Mesodermal cell (in vitro differentiated cells): ENCODE data around the gene DARS1.
"Not testable (repeated sequence)": the region's sequence is repeated elsewhere in the genome, so short reads cannot be mapped to it uniquely, and the experiment has no call there.

Experiments
- H3K27ac ChIP-seq: 2 replicates; pipeline ENCODE4 v1.7.0; 2013; ENCODE audit warnings: mild to moderate bottlenecking, low read depth, low read length, moderate library complexity; ENCODE audit not compliant: severe bottlenecking
- H3K36me3 ChIP-seq: 2 replicates; pipeline ENCODE4 v1.7.1; 2013; ENCODE audit warnings: mild to moderate bottlenecking, low read length, moderate library complexity; ENCODE audit not compliant: control insufficient read depth, insufficient read depth
- H3K4me1 ChIP-seq: one replicate; pipeline ENCODE4 v1.7.1; 2013; ENCODE audit warnings: mild to moderate bottlenecking, low read length; ENCODE audit not compliant: insufficient read depth, control insufficient read depth, poor library complexity, severe bottlenecking
- H3K4me3 ChIP-seq: 2 replicates; pipeline ENCODE4 v1.7.0; 2013; ENCODE audit warnings: low read length, control low read depth, mild to moderate bottlenecking; ENCODE audit not compliant: insufficient read depth, poor library complexity, severe bottlenecking; ENCODE audit errors: extremely low read depth
- H3K9me3 ChIP-seq: 2 replicates; pipeline ENCODE4 v1.7.1; 2013; ENCODE audit warnings: mild to moderate bottlenecking, low read length, moderate library complexity; ENCODE audit not compliant: control insufficient read depth
- whole genome bisulfite sequencing, 2 experiments: methylation state at CpG; one replicate each; pipeline ENCODE4 v1.1.5; 2013; ENCODE audit warnings: missing lambda C conversion rate in 2 of 2; ENCODE audit not compliant: insufficient coverage in 2 of 2; 5-methylcytosine and 5-hydroxymethylcytosine counted together

DARS1 gene

DNA sequence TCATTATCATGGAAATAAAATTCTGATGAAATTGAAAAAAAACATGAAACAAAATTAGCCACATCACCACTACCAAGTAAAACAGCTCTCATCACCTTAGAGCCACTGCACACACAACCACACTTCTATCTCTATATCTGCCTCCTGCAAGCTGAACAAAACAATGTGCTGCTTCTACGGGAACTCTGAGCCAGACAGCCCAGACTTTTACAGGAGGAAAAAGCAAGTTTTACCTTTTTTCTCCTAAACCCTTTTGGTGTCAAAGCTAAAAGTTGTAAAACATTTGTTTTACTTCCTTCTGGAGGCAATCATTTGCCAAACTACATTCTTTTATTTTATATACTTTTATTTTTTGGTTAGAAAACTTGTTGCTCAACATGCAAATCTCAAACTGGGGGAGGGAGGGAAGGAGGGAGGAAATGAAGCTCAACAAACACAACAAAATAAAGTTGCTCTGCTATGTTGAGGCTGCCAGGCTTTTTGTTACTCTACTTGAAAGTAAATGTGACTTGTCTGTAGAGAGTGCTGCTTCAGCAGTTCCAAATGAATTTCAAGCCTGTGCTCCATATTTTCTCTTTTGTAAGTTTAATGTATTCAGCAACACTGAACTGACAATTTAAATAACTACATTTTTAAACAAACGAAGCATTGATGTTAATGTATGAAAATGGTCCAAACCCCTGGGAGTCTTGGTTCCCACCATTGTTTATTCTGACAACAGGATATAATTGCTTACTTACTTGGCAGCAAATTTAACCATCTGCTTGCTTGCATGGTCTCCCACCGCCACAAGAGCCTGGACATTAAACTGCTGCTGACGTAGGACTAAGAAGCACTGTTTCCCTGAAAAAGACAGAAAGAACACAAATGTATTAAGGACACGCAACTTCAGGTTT lies 24.5 kb downstream of the DARS1 start:
- H3K9me3 ChIP-seq: no peaks in the 10 kb centered on the region
- WGBS, 2 experiments: 76 to 78% methylated on average over 3 of the region's 5 CpGs
- H3K4me3 ChIP-seq: no peak overlapping the region
- H3K36me3 ChIP-seq: peaks cover 2% of the 10 kb centered on the region
- peak overlapping the region; percentile 82 for H3K27ac ChIP-seq
- peaks cover 8% of the 10 kb centered on the region for H3K4me1 ChIP-seq

- H3K9me3 ChIP-seq: no peaks in the 10 kb centered on the region
- peaks cover 2% of the 10 kb centered on the region for H3K36me3 ChIP-seq
- H3K27ac ChIP-seq: no peak overlapping the region
- H3K4me3 ChIP-seq: no peak overlapping the region
- no CpG with 5 or more reads among the region's 5 CpGs for WGBS, 2 experiments
- H3K4me1 ChIP-seq: peaks cover 8% of the 10 kb centered on the region
Observed at GRCh38 chr2:135960150-135960549, 25.3 kb downstream of the DARS1 start.

- not testable (repeated sequence) for H3K9me3 ChIP-seq, H3K4me1 ChIP-seq, H3K4me3 ChIP-seq, H3K27ac ChIP-seq, H3K36me3 ChIP-seq
- WGBS, 2 experiments: 88 to 100% methylated on average over 2 to 3 of the region's 6 CpGs
Observed at GRCh38 chr2:135958927-135959326, 26.5 kb downstream of the DARS1 start.

GRCh38 chr2:135954020-135954601 lies 31.3 kb downstream of the DARS1 start:
- peaks cover 9% of the 10 kb centered on the region for H3K36me3 ChIP-seq
- H3K27ac ChIP-seq: no peak overlapping the region
- no peaks in the 10 kb centered on the region for H3K4me1 ChIP-seq
- WGBS, 2 experiments: 71% methylated on average over 1 of the region's 5 CpGs
- H3K9me3 ChIP-seq: no peaks in the 10 kb centered on the region
- H3K4me3 ChIP-seq: no peak overlapping the region

GRCh38 chr2:135952891-135953290 lies 32.5 kb downstream of the DARS1 start:
- no peaks in the 10 kb centered on the region for H3K4me1 ChIP-seq
- H3K4me3 ChIP-seq: no peak overlapping the region
- H3K36me3 ChIP-seq: peaks cover 9% of the 10 kb centered on the region
- no peaks in the 10 kb centered on the region for H3K9me3 ChIP-seq
- WGBS, 2 experiments: 93% methylated on average over 2 of the region's 5 CpGs; no CpG with 5 or more reads in 1 of the 2 experiments
- no peak overlapping the region for H3K27ac ChIP-seq

DNA sequence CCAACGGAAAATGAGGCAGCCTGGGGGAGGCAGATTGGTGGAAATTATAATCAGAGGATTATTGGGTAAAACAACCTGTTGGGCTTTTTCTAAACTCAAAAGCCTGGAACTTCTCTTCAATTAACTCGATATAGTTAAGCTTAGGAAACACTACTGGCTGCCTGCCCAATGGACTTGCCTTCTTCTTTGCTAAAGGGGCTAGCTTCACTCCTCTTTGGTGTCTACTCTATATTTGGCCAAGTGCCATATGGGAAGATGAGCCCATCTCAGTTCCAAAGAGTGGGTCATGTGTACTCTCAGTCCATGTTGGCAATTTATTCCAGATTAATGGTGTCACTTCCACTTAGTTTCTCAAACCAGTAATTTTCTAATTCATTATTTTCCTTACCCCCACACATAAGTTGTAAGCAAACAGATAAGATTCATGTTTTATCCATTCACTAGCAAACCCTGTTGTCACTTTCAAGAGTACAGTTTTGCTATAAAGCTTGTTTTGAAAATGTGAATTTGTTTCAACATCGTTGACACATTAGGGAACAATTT lies 34.3 kb downstream of the DARS1 start:
- H3K27ac ChIP-seq: no peak overlapping the region

DNA sequence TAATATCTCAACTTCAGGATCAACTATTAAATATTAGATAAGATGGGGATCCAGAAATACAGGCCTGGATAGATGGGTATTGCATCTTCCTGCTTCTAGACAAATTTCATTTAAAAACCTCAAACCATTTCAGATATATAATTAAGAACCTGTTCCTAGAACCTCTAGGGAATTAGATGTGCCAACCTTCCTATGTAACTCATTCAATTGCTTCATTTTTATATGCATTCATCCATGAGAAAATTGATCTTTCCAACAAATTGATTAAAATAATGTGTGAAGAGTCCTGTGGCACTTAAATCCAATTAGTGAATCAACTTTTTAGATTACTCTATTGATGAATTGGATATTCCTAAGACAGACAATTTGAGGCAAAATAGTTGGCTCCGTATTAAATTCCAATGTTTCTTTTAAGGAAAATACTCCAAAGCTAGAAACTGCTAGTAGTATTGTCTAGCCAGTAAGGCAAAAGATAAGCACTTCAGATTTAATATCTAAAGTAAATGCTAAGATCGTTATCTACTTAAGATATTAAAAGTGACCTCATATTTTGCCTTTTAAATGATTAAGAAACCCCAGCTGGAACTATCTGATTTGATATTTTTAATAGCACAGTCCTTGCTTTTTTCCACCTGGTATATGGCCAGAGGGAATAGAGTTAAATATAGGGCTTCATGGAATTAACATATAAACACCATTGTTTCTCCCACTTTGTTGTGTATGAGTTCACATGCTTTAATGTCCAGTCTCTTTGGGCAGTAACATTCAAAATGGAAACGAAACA lies 35.8 kb downstream of the DARS1 start:
- WGBS, 2 experiments: no CpG with 5 or more reads among the region's 3 CpGs
- Histone ChIP-seq H3K36me3 (peaks cover 9% of the 10 kb centered on the region), H3K9me3 (no peaks in the 10 kb centered on the region), H3K4me1 (no peaks in the 10 kb centered on the region), H3K4me3 (no peak overlapping the region), H3K27ac (no peak overlapping the region)

More for the DNA sequence above, 34.3 kb downstream of the DARS1 start:
- Histone ChIP-seq H3K9me3 (no peaks in the 10 kb centered on the region), H3K4me1 (no peaks in the 10 kb centered on the region), H3K36me3 (peaks cover 9% of the 10 kb centered on the region), H3K4me3 (no peak overlapping the region)
- 93 to 97% methylated on average over 2 to 3 of the region's 3 CpGs for WGBS, 2 experiments

DNA sequence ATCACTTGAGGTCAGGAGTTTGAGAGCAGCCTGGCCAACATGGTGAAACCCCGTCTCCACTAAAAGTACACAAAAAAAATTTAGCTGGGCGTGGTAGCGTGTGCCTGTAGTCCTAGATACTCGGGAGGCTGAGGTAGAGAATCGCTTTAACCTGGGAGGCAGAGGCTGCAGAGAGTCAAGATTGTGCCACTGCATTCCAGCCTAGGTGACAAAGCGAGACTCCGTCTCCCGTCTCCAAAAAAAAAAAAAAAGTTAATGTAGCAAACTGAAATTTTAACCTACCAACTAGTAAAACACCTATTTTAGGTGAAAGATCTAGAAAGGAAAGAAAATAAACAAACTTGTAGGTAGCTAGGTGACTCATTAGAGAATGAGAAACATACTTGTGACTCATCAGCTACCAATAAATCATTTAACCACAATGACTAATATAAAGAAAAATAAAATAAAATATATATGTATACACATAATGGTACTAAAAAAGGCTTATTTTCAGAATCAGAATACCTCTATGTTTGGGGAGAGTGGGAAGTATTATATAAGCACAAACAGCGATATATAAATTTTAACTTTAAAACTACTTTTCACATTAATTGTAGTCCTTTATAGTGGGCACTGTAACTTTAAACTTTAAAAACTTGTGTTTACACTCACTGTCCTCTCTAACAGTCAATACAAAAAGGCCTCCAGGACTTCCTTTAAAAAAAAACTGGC lies 36.6 kb downstream of the DARS1 start:
- WGBS, 2 experiments: 82 to 89% methylated on average over 5 to 8 of the region's 9 CpGs
- peaks cover 9% of the 10 kb centered on the region for H3K36me3 ChIP-seq
- no peaks in the 10 kb centered on the region for H3K4me1 ChIP-seq
- no peak overlapping the region for H3K4me3 ChIP-seq
- no peaks in the 10 kb centered on the region for H3K9me3 ChIP-seq
- no peak overlapping the region for H3K27ac ChIP-seq

DNA sequence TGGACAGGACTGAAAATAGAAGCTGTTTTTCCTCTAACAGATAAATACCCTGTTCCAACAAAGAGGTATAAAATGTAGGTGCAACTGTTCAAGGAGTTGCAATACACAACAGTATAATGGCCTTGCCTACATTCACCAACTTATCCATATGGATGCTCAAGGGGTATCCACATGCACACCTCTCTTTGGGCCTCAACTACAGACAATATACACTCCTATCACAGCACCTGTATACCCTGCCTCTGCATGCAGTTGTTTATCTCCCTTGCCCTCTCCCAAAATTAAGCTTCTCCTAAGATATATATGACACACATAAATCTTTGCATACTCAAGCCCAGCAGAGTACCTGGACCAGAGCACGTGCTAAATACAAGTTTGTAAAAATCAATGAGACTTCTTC lies 37.3 kb downstream of the DARS1 start:
- Histone ChIP-seq H3K9me3 (no peaks in the 10 kb centered on the region), H3K4me3 (no peak overlapping the region), H3K27ac (no peak overlapping the region), H3K36me3 (peaks cover 12% of the 10 kb centered on the region), H3K4me1 (no peaks in the 10 kb centered on the region)
- WGBS, 2 experiments: no CpG with 5 or more reads among the region's 1 CpG

- no peak overlapping the region for H3K4me3 ChIP-seq
- no peak overlapping the region for H3K27ac ChIP-seq
- peaks cover 11% of the 10 kb centered on the region for H3K36me3 ChIP-seq
- WGBS, 2 experiments: 100% methylated on average over 2 of the region's 2 CpGs; no CpG with 5 or more reads in 1 of the 2 experiments
- H3K4me1 ChIP-seq: no peaks in the 10 kb centered on the region
- H3K9me3 ChIP-seq: no peaks in the 10 kb centered on the region
Observed at GRCh38 chr2:135947483-135947882, 37.9 kb downstream of the DARS1 start.
